A549 treated with AZD2906 at 1 μM for 4 hours (cell line): ENCODE results near the gene ZNF200. TPM values are rescaled to one million over a fixed set of nuclear protein-coding genes. Genes with fewer than 3 reads are reported as not detected.

Experiments used
- total RNA-seq: library from RNA; stranded (reverse); fragments of 200-300 nt; extraction: Qiagen RNA extraction; gene quantifications from 5 replicates; pipeline ENCODE4 v1.2.3, GENCODE V29; 2022

Gene ZNF200
- total RNA-seq = 7.1 to 10.0 TPM (median 7.6 TPM) in 5 replicates

GRCh38 chr16:3234857-3235561 lies at the start of gene ZNF200:
ZNF200 (minus strand) TSS chr16:3235158; CDS start chr16:3233755, 1,403 bp downstream.

GRCh38 chr16:3282730-3283542 lies 48.0 kb upstream of the ZNF200 start, which contains the start of gene ZNF263:
ZNF263 (plus strand) TSS chr16:3283491; CDS start chr16:3283819, 328 bp downstream.

GRCh38 chr16:3256146-3256865 lies 21.3 kb upstream of the ZNF200 start, which contains the start of gene MEFV:
MEFV (minus strand) TSS chr16:3256633; CDS start chr16:3256587, 46 bp downstream.

GRCh38 chr16:3187798-3188674 lies 46.9 kb downstream of the ZNF200 start, which contains the start of gene OR1F1:
OR1F1 (plus strand) TSS chr16:3188204.

Other genes with a start within 250 kb of the ZNF200 start
- 0.25 to 0.37 TPM (median 0.31 TPM) in 5 replicates for gene CLDN9, start 222.2 kb downstream of the ZNF200 start, total RNA-seq
- gene CLDN6, start 217.0 kb downstream of the ZNF200 start, total RNA-seq = 0.18 to 0.44 TPM (median 0.29 TPM) in 5 replicates
- gene TNFRSF12A, start 214.8 kb downstream of the ZNF200 start, total RNA-seq = 400 to 615 TPM (median 501 TPM) in 5 replicates
- gene HCFC1R1, start 211.2 kb downstream of the ZNF200 start, total RNA-seq = 208 to 263 TPM (median 244 TPM) in 5 replicates
- 25.1 to 35.5 TPM (median 32.7 TPM) in 5 replicates for gene THOC6, start 211.1 kb downstream of the ZNF200 start, total RNA-seq
- not detected in 5 replicates for gene BICDL2, start 198.2 kb downstream of the ZNF200 start, total RNA-seq
- gene MMP25, start 188.6 kb downstream of the ZNF200 start, total RNA-seq = 0.89 to 1.4 TPM (median 1.3 TPM) in 5 replicates
- gene IL32, start 169.5 kb downstream of the ZNF200 start, total RNA-seq = 23.0 to 37.5 TPM (median 30.1 TPM) in 5 replicates
- gene ZSCAN10, start 135.9 kb downstream of the ZNF200 start, total RNA-seq = 0.03 to 0.05 TPM in 2 of 5 replicates, not detected in the others
- gene ZNF205, start 122.6 kb downstream of the ZNF200 start, total RNA-seq = 11.6 to 15.6 TPM (median 14.9 TPM) in 5 replicates
- gene ZNF213, start 100.1 kb downstream of the ZNF200 start, total RNA-seq = 9.7 to 13.1 TPM (median 12.8 TPM) in 5 replicates
- gene OR1F1, start 47.0 kb downstream of the ZNF200 start, total RNA-seq = 0.13 to 0.59 TPM (median 0.21 TPM) in 5 replicates
- gene MEFV, start 21.5 kb upstream of the ZNF200 start, total RNA-seq = 0.02 to 0.05 TPM (median 0.02 TPM) in 3 of 5 replicates, not detected in the others
- gene ZNF263, start 48.3 kb upstream of the ZNF200 start, total RNA-seq = 33.6 to 39.0 TPM (median 34.1 TPM) in 5 replicates
- gene TIGD7, start 70.3 kb upstream of the ZNF200 start, total RNA-seq = 0.72 to 1.4 TPM (median 1.2 TPM) in 5 replicates
- 9.5 to 10.4 TPM (median 9.7 TPM) in 5 replicates for gene ZNF75A, start 70.3 kb upstream of the ZNF200 start, total RNA-seq
- gene OR2C1, start 120.7 kb upstream of the ZNF200 start, total RNA-seq = not detected in 5 replicates
- 10.8 to 18.4 TPM (median 14.8 TPM) in 5 replicates for gene ZSCAN32, start 165.8 kb upstream of the ZNF200 start, total RNA-seq
- 12.3 to 14.5 TPM (median 12.8 TPM) in 5 replicates for gene ZNF174, start 166.1 kb upstream of the ZNF200 start, total RNA-seq
- 0.95 to 1.3 TPM (median 1.0 TPM) in 5 replicates for gene ZNF597, start 208.3 kb upstream of the ZNF200 start, total RNA-seq
- gene NAA60, start 208.5 kb upstream of the ZNF200 start, total RNA-seq = 46.2 to 54.0 TPM (median 52.7 TPM) in 5 replicates